NT2/D1 (cell line): ENCODE measurements around the gene DSCAML1.

Experiments used
- DNase-seq: peaks from one replicate; pipeline ENCODE4 v3.0.0-alpha.2; 2011; ENCODE audit warnings: low read depth, low spot score
- H3K27me3 ChIP-seq: 2 replicates; pipeline ENCODE4 v1.6.0; 2011; ENCODE audit warnings: mild to moderate bottlenecking; ENCODE audit not compliant: insufficient read length, insufficient read depth
- H3K36me3 ChIP-seq: 2 replicates; pipeline ENCODE4 v1.6.1; 2011; ENCODE audit warnings: mild to moderate bottlenecking, low read length, mixed read lengths; ENCODE audit not compliant: insufficient read depth, insufficient read length
- H3K4me1 ChIP-seq: 2 replicates; pipeline ENCODE4 v1.5.1; 2011; ENCODE audit not compliant: insufficient read depth, insufficient read length
- H3K4me3 ChIP-seq: 2 replicates; pipeline ENCODE4 v1.5.1; 2011; ENCODE audit warnings: low read depth; ENCODE audit not compliant: insufficient read length
- H3K9ac ChIP-seq: 2 replicates; pipeline ENCODE4 v1.6.0; 2011; ENCODE audit warnings: low read depth; ENCODE audit not compliant: insufficient read length
- H3K9me3 ChIP-seq: 2 replicates; pipeline ENCODE4 v1.5.1; 2011; ENCODE audit warnings: mild to moderate bottlenecking, low read length; ENCODE audit not compliant: insufficient read depth
- SUZ12 ChIP-seq: IDR thresholded peaks from 2 replicates; pipeline ENCODE4 v1.6.1; 2011; ENCODE audit not compliant: insufficient read length, insufficient read depth; ENCODE audit errors: extremely low read depth
- YY1 ChIP-seq: IDR thresholded peaks from 2 replicates; pipeline ENCODE4 v1.6.1; 2011; ENCODE audit not compliant: insufficient read length, insufficient read depth
- ZNF274 ChIP-seq: IDR thresholded peaks from 2 replicates; pipeline ENCODE4 v1.6.1; 2011; ENCODE audit warnings: mild to moderate bottlenecking, low read depth, low read length

DSCAML1 gene

GRCh38 chr11:117618302-117618981 lies 178.6 kb downstream of the DSCAML1 start:
- Histone ChIP-seq H3K9me3 (peaks cover 20% of the 10 kb centered on the region), H3K4me3 (no peak overlapping the region), H3K36me3 (no peaks in the 10 kb centered on the region), H3K27me3 (no peaks in the 10 kb centered on the region), H3K4me1 (peaks cover 10% of the 10 kb centered on the region), H3K9ac (no peak overlapping the region)
- no peak for DNase-seq
- TF ChIP-seq YY1, result no peak
- TF ChIP-seq ZNF274, result no peak
- TF ChIP-seq SUZ12, result no peak

GRCh38 chr11:117616979-117617378 lies 180.0 kb downstream of the DSCAML1 start:
- no peaks in the 10 kb centered on the region for H3K36me3 ChIP-seq
- peaks cover 13% of the 10 kb centered on the region for H3K9me3 ChIP-seq
- DNase-seq, result no peak
- H3K27me3 ChIP-seq, result peaks cover 7% of the 10 kb centered on the region
- no peak overlapping the region for H3K9ac ChIP-seq
- H3K4me3 ChIP-seq, result no peak overlapping the region
- TF ChIP-seq ZNF274, result no peak
- no peak for TF ChIP-seq SUZ12
- no peak for TF ChIP-seq YY1
- H3K4me1 ChIP-seq, result peaks cover 18% of the 10 kb centered on the region

- no peak for DNase-seq
- H3K27me3 ChIP-seq, result peaks cover 7% of the 10 kb centered on the region
- TF ChIP-seq ZNF274, result no peak
- no peak for TF ChIP-seq SUZ12
- no peak for TF ChIP-seq YY1
- no peak overlapping the region for H3K4me3 ChIP-seq
- peaks cover 22% of the 10 kb centered on the region for H3K4me1 ChIP-seq
- H3K9ac ChIP-seq, result no peak overlapping the region
- no peaks in the 10 kb centered on the region for H3K9me3 ChIP-seq
- no peaks in the 10 kb centered on the region for H3K36me3 ChIP-seq
Measured at GRCh38 chr11:117614728-117615127, 182.3 kb downstream of the DSCAML1 start.

- Histone ChIP-seq H3K9me3 (no peaks in the 10 kb centered on the region), H3K4me3 (no peak overlapping the region), H3K4me1 (peaks cover 22% of the 10 kb centered on the region), H3K27me3 (peaks cover 7% of the 10 kb centered on the region), H3K9ac (peak overlapping the region; percentile 16), H3K36me3 (no peaks in the 10 kb centered on the region)
- TF ChIP-seq YY1, result no peak
- no peak for TF ChIP-seq SUZ12
- TF ChIP-seq ZNF274, result no peak
- peak; percentile 69 for DNase-seq
Measured at GRCh38 chr11:117613521-117613920, 183.5 kb downstream of the DSCAML1 start.

GRCh38 chr11:117612177-117612576 lies 184.8 kb downstream of the DSCAML1 start:
- H3K4me1 ChIP-seq, result peaks cover 22% of the 10 kb centered on the region
- TF ChIP-seq SUZ12 (no peak), YY1 (no peak), ZNF274 (no peak)
- no peaks in the 10 kb centered on the region for H3K9me3 ChIP-seq
- DNase-seq, result no peak
- no peak overlapping the region for H3K9ac ChIP-seq
- H3K36me3 ChIP-seq, result no peaks in the 10 kb centered on the region
- peaks cover 7% of the 10 kb centered on the region for H3K27me3 ChIP-seq
- H3K4me3 ChIP-seq, result no peak overlapping the region

GRCh38 chr11:117610901-117611300 lies 186.1 kb downstream of the DSCAML1 start:
- Histone ChIP-seq H3K4me1 (peaks cover 23% of the 10 kb centered on the region), H3K4me3 (no peak overlapping the region), H3K9me3 (no peaks in the 10 kb centered on the region), H3K9ac (no peak overlapping the region), H3K27me3 (peaks cover 7% of the 10 kb centered on the region), H3K36me3 (no peaks in the 10 kb centered on the region)
- no peak for DNase-seq
- TF ChIP-seq YY1 (no peak), SUZ12 (no peak), ZNF274 (no peak)

GRCh38 chr11:117610045-117610444 lies 187.0 kb downstream of the DSCAML1 start:
- Histone ChIP-seq H3K4me1 (peaks cover 22% of the 10 kb centered on the region), H3K27me3 (peaks cover 7% of the 10 kb centered on the region), H3K4me3 (no peak overlapping the region), H3K9me3 (no peaks in the 10 kb centered on the region), H3K36me3 (no peaks in the 10 kb centered on the region), H3K9ac (no peak overlapping the region)
- TF ChIP-seq ZNF274 (no peak), YY1 (no peak), SUZ12 (no peak)
- DNase-seq, result no peak

GRCh38 chr11:117607449-117607848 lies 189.6 kb downstream of the DSCAML1 start:
- Histone ChIP-seq H3K36me3 (no peaks in the 10 kb centered on the region), H3K9ac (no peak overlapping the region), H3K4me1 (peaks cover 12% of the 10 kb centered on the region), H3K9me3 (no peaks in the 10 kb centered on the region), H3K4me3 (no peak overlapping the region), H3K27me3 (peaks cover 2% of the 10 kb centered on the region)
- DNase-seq, result no peak
- no peak for TF ChIP-seq YY1
- TF ChIP-seq ZNF274, result no peak
- TF ChIP-seq SUZ12, result no peak
